Measurements from ENCODE around the gene NRARP.

DNA sequence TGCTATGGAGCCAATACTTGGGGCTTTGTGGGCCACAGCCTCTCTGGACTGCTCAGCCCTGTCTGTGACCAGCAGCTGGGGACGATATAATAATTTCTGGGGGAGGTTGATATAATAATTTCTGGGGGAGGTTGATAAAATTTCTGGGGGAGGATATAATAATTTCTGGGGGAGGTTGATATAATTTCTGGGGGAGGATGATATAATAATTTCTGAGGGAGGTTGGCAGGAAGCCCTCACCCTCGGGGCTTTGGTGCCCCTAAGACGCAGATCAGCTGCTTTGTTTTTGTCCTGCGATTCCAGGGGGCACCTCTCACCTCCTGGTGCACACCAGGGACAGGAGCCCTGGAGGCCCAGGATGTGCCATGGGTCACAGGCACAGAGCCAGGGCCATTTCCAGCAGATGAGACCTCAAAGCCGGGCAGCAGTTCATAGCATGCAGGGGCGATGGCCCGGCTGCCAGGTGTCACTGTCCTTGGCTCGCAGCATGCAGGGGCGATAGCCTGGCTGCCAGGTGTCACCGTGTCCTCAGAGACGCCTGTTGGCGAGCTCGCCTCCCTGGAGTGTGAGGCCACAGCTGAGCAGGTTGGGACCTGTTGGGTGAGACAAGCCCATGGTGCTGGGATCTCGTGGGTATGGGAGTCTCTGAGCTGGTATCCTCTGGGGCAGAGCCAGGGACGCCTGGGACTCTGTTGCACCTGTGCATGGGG, 28.3 kb downstream of the NRARP start:
- TF ChIP-seq, protein P1, sequence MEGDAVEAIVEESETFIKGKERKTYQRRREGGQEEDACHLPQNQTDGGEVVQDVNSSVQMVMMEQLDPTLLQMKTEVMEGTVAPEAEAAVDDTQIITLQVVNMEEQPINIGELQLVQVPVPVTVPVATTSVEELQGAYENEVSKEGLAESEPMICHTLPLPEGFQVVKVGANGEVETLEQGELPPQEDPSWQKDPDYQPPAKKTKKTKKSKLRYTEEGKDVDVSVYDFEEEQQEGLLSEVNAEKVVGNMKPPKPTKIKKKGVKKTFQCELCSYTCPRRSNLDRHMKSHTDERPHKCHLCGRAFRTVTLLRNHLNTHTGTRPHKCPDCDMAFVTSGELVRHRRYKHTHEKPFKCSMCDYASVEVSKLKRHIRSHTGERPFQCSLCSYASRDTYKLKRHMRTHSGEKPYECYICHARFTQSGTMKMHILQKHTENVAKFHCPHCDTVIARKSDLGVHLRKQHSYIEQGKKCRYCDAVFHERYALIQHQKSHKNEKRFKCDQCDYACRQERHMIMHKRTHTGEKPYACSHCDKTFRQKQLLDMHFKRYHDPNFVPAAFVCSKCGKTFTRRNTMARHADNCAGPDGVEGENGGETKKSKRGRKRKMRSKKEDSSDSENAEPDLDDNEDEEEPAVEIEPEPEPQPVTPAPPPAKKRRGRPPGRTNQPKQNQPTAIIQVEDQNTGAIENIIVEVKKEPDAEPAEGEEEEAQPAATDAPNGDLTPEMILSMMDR (IDR thresholded peaks at IDR 0.05), result no peak
- TF ChIP-seq REST (IDR thresholded peaks at IDR 0.05; ENCODE audit: insufficient read depth in 1 of 2, low read depth in 2 of 2, low read length in 1 of 2), result no peak
